ENCODE measurements around the gene TGFB3.

Gene TGFB3

DNA sequence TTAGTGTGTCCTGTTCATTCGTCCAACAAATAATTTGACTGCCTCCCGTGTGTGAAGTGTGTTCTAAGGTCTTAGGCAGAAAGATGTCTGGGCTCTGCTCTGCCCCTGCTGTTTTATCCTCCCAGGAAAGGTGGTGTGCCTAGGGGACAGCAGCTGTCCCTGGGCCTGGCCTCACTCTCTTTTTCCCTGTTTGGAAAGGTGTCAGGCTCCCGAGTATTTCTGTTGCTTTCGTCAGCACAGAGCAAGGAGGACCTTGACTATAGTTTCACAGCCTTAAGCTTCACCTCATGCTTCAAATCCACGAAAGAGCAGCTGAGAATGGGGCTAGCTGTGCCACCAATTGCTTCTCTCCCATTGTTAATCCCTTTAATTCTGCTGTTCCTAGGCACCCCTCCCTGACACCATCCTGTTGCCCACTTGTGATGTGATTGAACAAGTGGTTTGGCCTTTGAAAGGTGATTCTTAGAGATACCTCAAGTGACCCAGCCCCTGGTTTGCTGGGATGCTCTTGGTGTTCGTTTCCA is 54.2 kb downstream of the TGFB3 start:
- TF ChIP-seq TAF1 (IDR thresholded peaks at IDR 0.05; ENCODE audit: borderline replicate concordance, insufficient read depth, low read length): no peak
- TF ChIP-seq FOXP2 (optimal IDR thresholded peaks at IDR 0.05; ENCODE audit: borderline replicate concordance, extremely low read depth, extremely low read length, insufficient read depth): no peak
- TF ChIP-seq, protein P1, sequence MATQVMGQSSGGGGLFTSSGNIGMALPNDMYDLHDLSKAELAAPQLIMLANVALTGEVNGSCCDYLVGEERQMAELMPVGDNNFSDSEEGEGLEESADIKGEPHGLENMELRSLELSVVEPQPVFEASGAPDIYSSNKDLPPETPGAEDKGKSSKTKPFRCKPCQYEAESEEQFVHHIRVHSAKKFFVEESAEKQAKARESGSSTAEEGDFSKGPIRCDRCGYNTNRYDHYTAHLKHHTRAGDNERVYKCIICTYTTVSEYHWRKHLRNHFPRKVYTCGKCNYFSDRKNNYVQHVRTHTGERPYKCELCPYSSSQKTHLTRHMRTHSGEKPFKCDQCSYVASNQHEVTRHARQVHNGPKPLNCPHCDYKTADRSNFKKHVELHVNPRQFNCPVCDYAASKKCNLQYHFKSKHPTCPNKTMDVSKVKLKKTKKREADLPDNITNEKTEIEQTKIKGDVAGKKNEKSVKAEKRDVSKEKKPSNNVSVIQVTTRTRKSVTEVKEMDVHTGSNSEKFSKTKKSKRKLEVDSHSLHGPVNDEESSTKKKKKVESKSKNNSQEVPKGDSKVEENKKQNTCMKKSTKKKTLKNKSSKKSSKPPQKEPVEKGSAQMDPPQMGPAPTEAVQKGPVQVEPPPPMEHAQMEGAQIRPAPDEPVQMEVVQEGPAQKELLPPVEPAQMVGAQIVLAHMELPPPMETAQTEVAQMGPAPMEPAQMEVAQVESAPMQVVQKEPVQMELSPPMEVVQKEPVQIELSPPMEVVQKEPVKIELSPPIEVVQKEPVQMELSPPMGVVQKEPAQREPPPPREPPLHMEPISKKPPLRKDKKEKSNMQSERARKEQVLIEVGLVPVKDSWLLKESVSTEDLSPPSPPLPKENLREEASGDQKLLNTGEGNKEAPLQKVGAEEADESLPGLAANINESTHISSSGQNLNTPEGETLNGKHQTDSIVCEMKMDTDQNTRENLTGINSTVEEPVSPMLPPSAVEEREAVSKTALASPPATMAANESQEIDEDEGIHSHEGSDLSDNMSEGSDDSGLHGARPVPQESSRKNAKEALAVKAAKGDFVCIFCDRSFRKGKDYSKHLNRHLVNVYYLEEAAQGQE (IDR thresholded peaks at IDR 0.05; ENCODE audit: insufficient read depth in 1 of 2, low read depth in 2 of 2, low read length in 2 of 2): no peak
- TF ChIP-seq POLR2AphosphoS5 (IDR thresholded peaks at IDR 0.05; ENCODE audit: low read depth, low read length): no peak
- no peak for TF ChIP-seq SIN3A (IDR thresholded peaks at IDR 0.05; ENCODE audit: borderline replicate concordance, insufficient read depth, low read length)

DNA sequence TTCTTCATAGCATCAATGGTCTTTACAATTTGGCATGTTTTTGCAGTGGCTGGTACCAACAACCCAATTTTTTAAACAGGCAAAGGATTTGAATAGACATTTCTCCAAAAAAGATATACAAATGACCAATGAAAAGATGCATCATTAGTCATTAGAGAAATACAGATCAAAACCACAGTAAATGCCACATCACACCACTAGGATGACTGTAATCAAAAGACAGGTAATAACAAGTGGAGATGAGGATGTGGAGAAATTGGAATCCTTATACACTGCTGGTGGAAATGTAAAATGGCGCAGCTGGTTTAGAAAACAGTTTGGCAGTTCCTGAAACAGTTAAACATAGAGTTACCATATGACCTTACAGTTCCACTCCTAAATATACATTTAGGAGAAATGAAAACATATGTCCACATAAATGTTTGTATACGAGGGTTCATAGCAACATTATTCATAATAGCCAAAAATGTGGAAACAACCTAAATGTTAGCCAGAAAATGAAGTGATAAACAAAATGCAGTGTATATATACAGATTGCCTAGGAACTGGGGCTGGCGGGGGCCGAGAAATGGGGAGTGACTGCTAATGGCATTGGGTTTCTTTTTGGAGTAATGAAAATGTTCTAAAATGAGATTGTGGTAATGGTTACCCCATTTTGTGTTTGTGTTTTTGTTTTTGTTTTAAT is 55.2 kb downstream of the TGFB3 start:
- TF ChIP-seq POLR2AphosphoS5 (IDR thresholded peaks at IDR 0.05; ENCODE audit: low read depth, low read length): no peak
- TF ChIP-seq TAF1 (IDR thresholded peaks at IDR 0.05; ENCODE audit: borderline replicate concordance, insufficient read depth, low read length): no peak
- TF ChIP-seq, protein P1 (IDR thresholded peaks at IDR 0.05; ENCODE audit: insufficient read depth in 1 of 2, low read depth in 2 of 2, low read length in 2 of 2): no peak
- TF ChIP-seq SIN3A (IDR thresholded peaks at IDR 0.05; ENCODE audit: borderline replicate concordance, insufficient read depth, low read length): no peak
- no peak for TF ChIP-seq FOXP2 (optimal IDR thresholded peaks at IDR 0.05; ENCODE audit: borderline replicate concordance, extremely low read depth, extremely low read length, insufficient read depth)

DNA sequence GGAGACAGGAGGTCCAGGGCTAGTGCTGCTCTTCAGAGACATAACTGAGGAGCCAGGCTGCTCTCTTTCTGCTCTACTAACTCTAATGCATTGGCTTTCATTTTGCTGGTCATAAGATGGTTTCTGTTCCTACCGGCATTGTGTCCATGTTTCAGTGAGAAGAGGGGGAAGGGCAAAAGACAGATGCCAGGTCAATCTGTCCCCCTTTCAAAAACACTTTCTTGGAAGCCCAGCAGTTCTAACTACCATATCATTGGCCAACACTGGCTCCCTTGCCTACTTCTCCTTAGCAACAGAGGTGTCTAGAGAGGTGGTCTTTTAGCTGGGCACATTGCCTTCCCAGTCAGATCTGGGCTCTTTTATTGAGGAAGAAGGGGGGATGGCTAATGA is 63.9 kb downstream of the TGFB3 start:
- TF ChIP-seq SIN3A (IDR thresholded peaks at IDR 0.05; ENCODE audit: borderline replicate concordance, insufficient read depth, low read length) (no peak), TAF1 (IDR thresholded peaks at IDR 0.05; ENCODE audit: borderline replicate concordance, insufficient read depth, low read length) (no peak), POLR2AphosphoS5 (IDR thresholded peaks at IDR 0.05; ENCODE audit: low read depth, low read length) (no peak), FOXP2 (optimal IDR thresholded peaks at IDR 0.05; ENCODE audit: borderline replicate concordance, extremely low read depth, extremely low read length, insufficient read depth) (no peak)
- TF ChIP-seq, protein P1 (IDR thresholded peaks at IDR 0.05; ENCODE audit: insufficient read depth in 1 of 2, low read depth in 2 of 2, low read length in 2 of 2): no peak

DNA sequence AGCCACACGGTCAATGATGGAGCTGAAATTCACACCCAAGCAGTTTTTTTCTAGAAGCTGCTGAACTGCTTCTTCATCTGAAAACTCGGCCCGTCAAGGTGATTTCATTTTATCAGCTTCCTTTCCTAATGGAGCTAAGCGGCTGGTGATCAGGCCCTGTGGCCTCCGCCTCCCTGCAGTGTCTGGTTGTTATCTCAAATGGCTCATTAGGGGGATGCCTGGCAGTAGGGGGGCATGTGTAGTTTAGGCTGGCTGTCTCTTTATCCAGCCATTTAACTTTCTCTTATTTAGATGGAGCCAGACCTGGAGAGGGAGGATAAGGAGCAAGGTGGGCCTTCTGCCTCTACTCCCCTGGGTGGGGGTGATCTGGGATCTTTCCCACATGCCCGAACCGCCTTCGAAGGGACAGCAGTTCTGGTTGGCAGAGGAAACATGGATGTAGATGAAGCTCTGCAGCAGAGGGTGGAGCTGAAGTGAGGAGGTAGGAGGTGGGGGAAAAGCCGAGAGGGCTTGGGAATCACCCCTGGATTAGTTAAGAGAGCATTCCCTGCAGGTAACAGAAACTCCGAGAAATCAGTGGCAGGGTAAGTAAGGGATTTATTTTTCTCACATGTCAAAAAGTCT is 64.4 kb downstream of the TGFB3 start:
- TF ChIP-seq, protein P1 (IDR thresholded peaks at IDR 0.05; ENCODE audit: insufficient read depth in 1 of 2, low read depth in 2 of 2, low read length in 2 of 2): no peak

Data from PFSK-1 (cell line).